ENCODE data around the gene ADGRL2.
"Not testable (repeated sequence)": the region's sequence is repeated elsewhere in the genome, so short reads cannot be mapped to it uniquely, and the experiment has no call there.

ADGRL2 gene

GRCh38 chr1:81848880-81849682 lies 48.3 kb downstream of the ADGRL2 start:
- no peak for DNase-seq (ENCODE audit: low read depth)

DNA sequence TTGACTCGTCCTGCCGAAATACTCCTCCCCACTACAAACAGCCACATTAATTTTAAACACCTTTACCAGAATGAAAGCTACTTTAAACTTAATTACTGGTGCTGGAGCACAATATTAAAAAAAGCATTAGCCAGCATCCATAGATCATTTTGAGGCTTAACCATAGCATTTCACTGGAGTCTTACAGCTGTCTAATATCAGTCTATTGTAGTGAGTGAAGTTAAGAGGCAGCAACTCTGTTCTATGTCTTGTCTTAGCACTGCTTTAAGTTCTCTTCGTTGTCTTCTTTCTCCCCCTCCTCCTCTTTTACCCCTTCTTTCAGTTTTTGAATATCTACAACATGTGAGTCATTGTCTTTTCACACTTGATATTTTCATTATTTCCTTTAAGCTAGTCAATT lies 49.3 kb downstream of the ADGRL2 start:
- DNase-seq (ENCODE audit: low read depth) = no peak

DNA sequence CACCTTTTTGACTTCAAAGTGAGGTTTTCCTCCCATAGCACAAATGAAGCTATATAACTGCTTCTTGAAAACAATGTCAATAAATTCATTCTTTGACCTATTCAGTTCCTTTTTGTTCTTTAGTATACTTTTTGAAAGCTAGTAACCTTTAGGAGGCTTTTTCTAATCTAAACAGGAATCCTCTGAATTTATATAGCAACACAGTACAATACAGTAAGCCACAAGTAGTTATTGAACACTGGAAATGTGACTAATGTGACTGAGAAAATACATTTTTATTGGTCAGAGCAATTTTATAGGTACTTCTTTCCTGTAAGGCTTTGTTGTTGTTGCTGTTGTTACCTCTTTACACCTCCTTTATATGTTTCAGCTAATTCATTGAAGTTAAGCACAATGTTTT lies 49.8 kb downstream of the ADGRL2 start:
- DNase-seq (ENCODE audit: low read depth) = no peak

DNA sequence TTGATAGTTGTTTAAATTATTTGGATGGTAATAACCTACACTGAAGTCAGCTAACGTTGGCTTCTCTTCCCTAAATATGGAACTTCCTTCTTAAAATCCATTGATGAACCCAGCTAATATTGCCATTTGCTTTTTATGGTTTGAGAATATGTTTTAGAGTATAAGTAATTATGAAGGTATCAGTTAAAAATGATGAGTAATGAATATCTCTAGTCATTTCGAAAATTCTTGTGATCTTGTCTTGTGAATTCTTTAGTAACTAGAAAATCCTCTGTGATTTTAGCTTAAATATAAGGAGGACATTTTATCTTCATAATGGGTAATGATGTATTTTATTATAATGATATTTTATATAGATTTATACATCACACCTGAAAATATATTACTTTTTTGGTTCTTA lies 50.5 kb downstream of the ADGRL2 start:
- no peak for DNase-seq (ENCODE audit: low read depth)

DNA sequence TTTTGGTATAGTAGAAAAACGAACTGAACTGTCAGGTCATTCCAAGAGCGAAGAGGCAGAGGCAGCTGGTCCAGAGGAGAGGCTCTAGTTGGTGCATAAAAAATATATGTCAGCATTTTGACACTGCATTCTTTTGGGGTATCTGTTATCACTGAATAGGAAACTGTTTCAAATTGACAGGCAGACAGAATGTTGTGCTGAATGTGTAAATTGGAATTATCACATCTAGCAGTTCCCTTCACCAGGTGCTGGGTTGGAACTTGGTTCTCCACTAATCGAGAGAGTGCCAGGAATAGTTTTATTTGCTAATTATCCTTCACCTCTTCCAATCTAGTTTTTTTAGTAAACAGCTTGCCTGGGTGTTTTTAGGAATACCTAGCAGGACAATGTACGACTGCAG lies 52.2 kb downstream of the ADGRL2 start:
- DNase-seq (ENCODE audit: low read depth) = no peak

DNA sequence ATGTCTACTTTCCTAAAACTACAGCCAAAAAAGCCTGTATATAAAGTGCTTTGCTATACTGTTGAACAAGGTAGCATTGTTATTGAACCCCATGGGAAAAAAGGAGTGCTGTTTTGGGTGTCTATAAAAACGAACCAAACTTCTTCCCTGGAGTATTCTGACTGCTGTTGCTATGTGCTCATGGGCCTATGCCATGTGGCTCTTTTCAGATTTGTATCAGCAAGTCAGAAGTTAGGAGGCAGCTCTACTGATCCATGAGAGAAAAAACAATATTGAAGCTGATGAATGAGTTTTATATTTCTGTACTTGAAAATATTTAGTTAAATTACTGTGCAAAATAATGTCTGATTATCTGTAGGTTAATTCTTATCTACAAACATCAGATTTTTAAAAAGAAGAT lies 66.5 kb downstream of the ADGRL2 start:
- DNase-seq (ENCODE audit: low read depth) = no peak

GRCh38 chr1:81869307-81869706 lies 68.6 kb downstream of the ADGRL2 start:
- no peak for DNase-seq (ENCODE audit: low read depth)

GRCh38 chr1:81871091-81871490 lies 70.4 kb downstream of the ADGRL2 start:
- DNase-seq (ENCODE audit: low read depth) = not testable (repeated sequence)

GRCh38 chr1:81873946-81874345 lies 73.2 kb downstream of the ADGRL2 start:
- no peak for DNase-seq (ENCODE audit: low read depth)

- DNase-seq (ENCODE audit: low read depth) = no peak
Measured at GRCh38 chr1:81874461-81874860, 73.7 kb downstream of the ADGRL2 start.

DNA sequence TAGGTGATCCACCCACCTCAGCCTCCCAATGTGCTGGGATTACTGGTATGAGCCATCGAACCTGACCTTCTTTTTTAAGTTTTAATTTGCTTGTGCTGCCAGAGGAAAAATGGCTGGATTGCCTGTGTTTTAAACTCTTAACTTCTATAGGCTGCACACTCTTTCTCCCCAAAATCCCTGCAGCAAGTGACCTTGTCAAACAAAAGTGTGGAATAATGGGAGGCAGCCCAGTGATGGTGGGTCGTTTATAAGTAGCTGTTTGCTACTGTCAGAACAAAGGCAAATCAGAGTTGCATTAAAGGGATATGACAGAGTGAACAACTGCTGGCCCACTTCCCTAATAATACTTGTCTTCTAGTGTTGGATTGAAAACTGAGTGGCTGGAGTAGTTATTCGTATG lies 74.2 kb downstream of the ADGRL2 start:
- DNase-seq (ENCODE audit: low read depth) = no peak

DNA sequence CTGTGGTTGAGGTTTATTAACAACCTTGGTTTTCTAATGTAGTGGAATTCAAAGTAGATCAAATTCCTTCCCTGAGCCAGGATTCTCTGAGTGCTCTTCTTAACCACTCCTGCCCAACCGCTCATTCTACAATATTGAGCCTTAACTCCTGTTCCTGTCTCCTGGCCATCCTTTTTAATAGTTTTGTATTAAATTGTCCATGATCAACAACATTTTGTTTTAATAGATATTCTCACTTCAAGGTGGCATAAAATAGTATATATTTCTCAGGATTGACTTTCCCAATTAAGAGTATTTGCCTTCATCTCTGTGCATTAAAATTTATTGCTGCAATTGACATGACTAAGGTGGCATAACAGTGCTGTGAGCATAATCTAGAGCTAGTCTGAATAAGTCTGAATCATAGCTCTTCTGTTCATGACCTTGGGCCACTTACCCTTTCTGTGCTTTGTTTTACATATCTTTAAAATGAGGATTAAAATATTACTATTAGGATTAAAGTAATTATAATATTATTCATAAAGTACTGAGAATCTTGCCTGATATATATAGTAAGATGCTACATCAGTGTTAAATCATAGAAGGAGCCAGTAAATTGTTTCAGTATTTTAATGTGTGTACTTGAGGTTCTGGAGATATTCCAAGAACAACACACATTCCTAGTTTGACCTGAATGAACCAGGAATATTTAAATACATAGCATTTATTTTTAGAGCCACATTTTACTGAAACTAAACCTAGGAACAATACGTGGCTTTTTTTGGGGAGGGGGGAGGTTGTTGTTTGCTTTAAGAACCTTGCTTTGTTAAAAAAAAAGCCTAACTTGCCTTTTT lies 76.4 kb downstream of the ADGRL2 start:
- no peak for DNase-seq (ENCODE audit: low read depth)

GRCh38 chr1:81877940-81878339 lies 77.2 kb downstream of the ADGRL2 start:
- no peak for DNase-seq (ENCODE audit: low read depth)

GRCh38 chr1:81878538-81878937 lies 77.8 kb downstream of the ADGRL2 start:
- DNase-seq (ENCODE audit: low read depth) = no peak

GRCh38 chr1:81880781-81881180 lies 80.0 kb downstream of the ADGRL2 start:
- DNase-seq (ENCODE audit: low read depth) = no peak

DNA sequence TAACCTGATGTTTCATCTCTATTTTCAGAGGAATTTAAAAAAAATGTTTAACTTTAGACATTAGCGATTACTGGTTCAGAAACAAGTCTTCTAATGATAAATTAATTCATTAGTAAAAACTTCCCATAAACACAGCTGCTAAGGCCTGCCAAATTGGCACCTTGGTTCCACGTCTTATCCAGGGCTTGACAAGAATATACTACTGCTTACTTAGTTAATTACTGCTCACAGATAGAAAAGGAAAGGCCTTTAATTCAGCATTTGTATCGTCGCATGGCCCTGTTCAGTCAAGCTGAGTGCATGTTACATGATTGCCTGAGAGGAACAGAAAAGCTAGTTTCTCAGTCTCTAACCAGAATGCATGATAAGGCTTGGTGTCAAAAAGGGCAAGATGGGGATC lies 84.6 kb downstream of the ADGRL2 start:
- DNase-seq (ENCODE audit: low read depth) = no peak

DNA sequence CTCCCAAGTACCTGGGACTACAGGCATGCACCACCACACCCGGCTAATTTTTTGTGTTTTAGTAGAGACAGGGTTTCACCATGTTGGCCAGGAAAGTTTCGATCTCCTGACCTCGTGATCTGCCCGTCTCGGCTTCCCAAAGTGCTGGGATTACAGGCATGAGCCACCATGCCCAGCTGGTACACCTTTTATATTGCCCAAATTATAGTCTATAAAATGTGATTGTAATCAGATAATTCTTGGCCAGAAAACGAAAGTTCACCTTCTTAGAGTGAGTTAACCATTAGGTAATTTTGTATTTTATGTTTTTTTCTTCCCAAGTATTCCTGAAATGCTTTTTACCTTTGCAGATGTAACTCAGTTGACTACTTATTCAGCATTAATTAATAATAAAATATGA lies 85.6 kb downstream of the ADGRL2 start:
- not testable (repeated sequence) for DNase-seq (ENCODE audit: low read depth)

GRCh38 chr1:81887421-81888144 lies 86.8 kb downstream of the ADGRL2 start:
- no peak for DNase-seq (ENCODE audit: low read depth)

DNA sequence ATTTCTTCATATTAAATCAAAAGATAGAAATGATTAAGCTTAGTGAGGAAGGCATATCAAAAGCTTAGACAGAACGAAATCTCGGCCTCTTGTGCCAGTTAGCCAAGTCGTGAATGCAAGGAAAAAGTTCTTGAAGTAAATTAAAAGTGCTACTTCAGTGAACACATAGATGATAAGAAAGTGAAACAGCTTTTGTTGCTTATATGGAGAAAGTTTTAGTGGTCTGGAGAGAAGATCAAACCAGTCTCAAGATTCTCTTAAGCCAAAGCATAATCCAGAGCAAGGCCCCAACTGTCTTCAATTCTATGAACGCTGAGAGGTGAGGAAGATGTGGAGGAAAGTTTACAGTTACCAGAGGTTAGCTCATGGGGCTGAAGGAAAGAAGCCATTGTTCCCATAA lies 88.4 kb downstream of the ADGRL2 start:
- no peak for DNase-seq (ENCODE audit: low read depth)

DNA sequence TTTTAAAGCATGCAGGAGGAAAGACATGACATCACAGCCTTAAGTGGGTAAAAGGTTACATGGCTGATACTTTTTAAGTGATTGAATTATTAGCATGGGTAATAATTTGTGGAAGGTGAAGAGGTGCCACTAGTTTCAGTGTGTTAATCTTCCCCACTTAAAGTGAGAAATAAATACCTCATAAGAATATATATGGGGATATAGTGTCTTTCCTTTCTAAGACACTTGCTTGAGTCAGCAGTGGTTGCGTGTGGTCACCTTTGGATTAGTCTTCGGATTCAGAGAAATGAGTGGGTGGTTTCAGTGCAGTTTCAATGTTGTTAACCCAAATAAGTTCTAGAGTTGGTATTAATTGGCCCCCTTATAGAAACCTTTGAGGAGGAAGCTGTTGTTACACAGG lies 94.1 kb downstream of the ADGRL2 start:
- DNase-seq (ENCODE audit: low read depth) = no peak

GRCh38 chr1:81899214-81899821 lies 98.6 kb downstream of the ADGRL2 start:
- no peak for DNase-seq (ENCODE audit: low read depth)

DNA sequence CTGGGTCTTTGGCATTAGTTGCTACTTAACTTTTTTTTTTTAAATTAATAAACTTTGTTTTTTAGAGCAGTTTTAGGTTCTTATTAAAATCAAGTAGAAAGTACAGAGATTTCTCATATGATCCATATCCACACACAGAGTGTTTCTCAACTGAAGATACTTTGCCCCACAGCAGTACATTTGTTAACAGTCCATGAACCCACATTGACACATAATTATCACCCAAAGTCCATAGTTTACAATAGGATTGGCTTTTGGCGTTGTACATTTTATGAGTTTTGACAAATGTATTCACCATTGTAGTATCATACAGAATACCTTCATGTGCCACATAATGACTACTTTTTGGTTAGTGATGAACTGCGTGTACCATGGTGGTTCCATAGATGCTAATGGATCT lies 106.8 kb downstream of the ADGRL2 start:
- no peak for DNase-seq (ENCODE audit: low read depth)
